SKM-1 (cell line): ENCODE results near the gene SLC19A2.
"Not testable (repeated sequence)": the region's sequence is repeated elsewhere in the genome, so short reads cannot be mapped to it uniquely, and the experiment has no call there.

Experiments
- DNase-seq: peaks from one replicate; lab custom pipeline; 2025; ENCODE audit not compliant: unreplicated experiment; lab: John Stamatoyannopoulos, UW

Gene SLC19A2

GRCh38 chr1:169485431-169486280 lies at the start of gene SLC19A2:
Gene SLC19A2 (minus strand): TSS chr1:169485944. CDS start chr1:169485766, 178 bp downstream.
- peak; percentile 100 for DNase-seq

GRCh38 chr1:169534653-169535052 lies 48.9 kb upstream of the SLC19A2 start:
- no peak for DNase-seq

- not testable (repeated sequence) for DNase-seq
Measured at GRCh38 chr1:169533528-169534190, 47.9 kb upstream of the SLC19A2 start.

GRCh38 chr1:169530448-169530847 lies 44.7 kb upstream of the SLC19A2 start:
- no peak for DNase-seq

- DNase-seq, result no peak
Measured at GRCh38 chr1:169529068-169529642, 43.4 kb upstream of the SLC19A2 start.

- peak; percentile 42 for DNase-seq
Measured at GRCh38 chr1:169528215-169529067, 42.7 kb upstream of the SLC19A2 start.

GRCh38 chr1:169527451-169528214 lies 41.9 kb upstream of the SLC19A2 start:
- peak; percentile 29 for DNase-seq

- DNase-seq, result no peak
Measured at GRCh38 chr1:169527001-169527400, 41.3 kb upstream of the SLC19A2 start.

- no peak for DNase-seq
Measured at GRCh38 chr1:169526120-169526832, 40.5 kb upstream of the SLC19A2 start.

- DNase-seq, result no peak
Measured at GRCh38 chr1:169525391-169525790, 39.6 kb upstream of the SLC19A2 start.

- no peak for DNase-seq
Measured at GRCh38 chr1:169523904-169524303, 38.2 kb upstream of the SLC19A2 start.

- DNase-seq, result no peak
Measured at GRCh38 chr1:169521226-169521625, 35.5 kb upstream of the SLC19A2 start.

GRCh38 chr1:169517558-169518186 lies 31.9 kb upstream of the SLC19A2 start:
- DNase-seq, result no peak

GRCh38 chr1:169515641-169516040 lies 29.9 kb upstream of the SLC19A2 start:
- no peak for DNase-seq

- no peak for DNase-seq
Measured at GRCh38 chr1:169514566-169515270, 29.0 kb upstream of the SLC19A2 start.

- peak; percentile 92 for DNase-seq
Measured at GRCh38 chr1:169513208-169513607, 27.5 kb upstream of the SLC19A2 start.

- DNase-seq, result no peak
Measured at GRCh38 chr1:169511316-169512005, 25.7 kb upstream of the SLC19A2 start.

- DNase-seq, result no peak
Measured at GRCh38 chr1:169510060-169510459, 24.3 kb upstream of the SLC19A2 start.
